ENCODE results near the gene GTF2F1. TPM values are rescaled to one million over a fixed set of nuclear protein-coding genes. Genes with fewer than 3 reads are reported as not detected.
"Not testable (repeated sequence)": the region's sequence is repeated elsewhere in the genome, so short reads cannot be mapped to it uniquely, and the experiment has no call there.

GTF2F1 gene
- total RNA-seq, 2 experiments from 2014 or later, result 75.5 to 79.8 TPM

DNA sequence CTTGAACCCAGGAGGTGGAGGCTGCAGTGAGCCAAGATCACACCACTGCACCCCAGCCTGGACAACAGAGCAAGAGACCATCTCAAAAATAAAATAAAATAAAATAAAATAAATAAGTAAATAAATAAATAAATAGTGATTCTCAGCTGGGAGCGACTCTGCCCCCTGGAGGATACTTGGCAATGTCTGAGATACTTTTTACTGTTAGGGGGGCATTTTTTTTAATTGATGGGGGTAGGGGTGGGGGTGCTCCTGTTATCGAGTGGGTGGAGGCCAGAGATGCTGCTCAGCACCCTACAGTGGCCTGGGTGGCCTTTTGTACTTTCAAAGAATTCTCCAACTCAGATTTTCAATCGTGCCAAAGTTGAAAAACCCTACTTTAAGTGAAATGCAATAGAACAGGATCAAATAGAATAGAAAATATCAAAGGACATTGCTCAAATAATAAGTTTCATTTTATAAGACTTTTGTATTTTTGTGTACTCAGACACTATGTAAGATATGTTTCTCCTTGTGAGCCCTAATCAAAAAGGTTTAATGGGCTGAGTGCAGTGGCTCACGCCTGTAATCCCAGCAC is 38.8 kb downstream of the GTF2F1 start:
- no peaks in the 10 kb centered on the region for H3K4me1 Mint-ChIP-seq
- CTCF ChIA-PET, result no interaction called here
- H3K9me3 Mint-ChIP-seq, result no peaks in the 10 kb centered on the region
- no peaks in the 10 kb centered on the region for H3K36me3 Mint-ChIP-seq (ENCODE audit: low read depth)
- no peak overlapping the region for H3K4me3 Mint-ChIP-seq
- H3K27ac Mint-ChIP-seq, result no peak overlapping the region
- H3K27me3 Mint-ChIP-seq, result no peaks in the 10 kb centered on the region
- DNase-seq, result no peak
- POLR2A ChIA-PET, result no interaction called here

DNA sequence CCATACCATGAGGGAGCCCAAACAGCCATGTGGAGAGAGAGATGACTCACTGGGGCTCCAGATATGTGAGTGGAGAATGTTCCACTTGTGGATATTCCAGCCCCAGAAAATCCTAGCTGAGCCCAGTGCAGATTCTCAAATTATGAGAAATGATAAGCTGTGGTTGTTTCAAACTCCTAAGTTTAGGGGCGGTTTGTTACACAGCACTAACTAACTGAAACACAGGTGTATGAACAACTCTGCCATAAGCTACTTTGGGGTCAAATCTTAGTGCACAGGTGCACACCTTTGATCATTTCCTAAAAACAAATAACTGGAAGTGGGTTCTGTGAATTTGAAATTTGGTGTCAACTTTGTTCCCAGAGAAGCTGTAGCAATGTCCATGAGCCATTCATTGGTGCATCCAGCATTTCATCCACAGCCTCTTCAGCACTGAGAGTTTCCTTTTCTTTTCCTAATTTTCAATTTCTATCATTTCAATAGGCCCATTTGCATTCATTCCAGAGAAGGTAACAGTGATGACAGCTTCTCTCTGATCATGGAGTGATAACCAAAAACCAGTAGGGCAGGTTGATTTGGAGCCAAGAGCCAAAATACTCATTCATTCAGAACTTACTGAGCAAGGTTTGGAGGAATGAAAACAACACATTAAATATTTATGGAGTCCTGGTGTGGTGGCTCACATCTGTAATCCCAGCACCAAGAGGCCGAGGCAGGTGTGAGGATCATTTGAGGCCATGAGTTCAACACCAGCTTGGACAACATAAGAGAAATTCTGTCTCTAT is 40.4 kb downstream of the GTF2F1 start:
- Mint-ChIP-seq H3K9me3 (no peaks in the 10 kb centered on the region), H3K4me3 (no peak overlapping the region), H3K27me3 (no peaks in the 10 kb centered on the region), H3K36me3 (ENCODE audit: low read depth) (no peaks in the 10 kb centered on the region), H3K27ac (no peak overlapping the region), H3K4me1 (no peaks in the 10 kb centered on the region)
- DNase-seq, result no peak
- CTCF ChIA-PET, result interaction anchor here (0.9 to 1.2 kb wide), 3 partner anchors 53 to 304 kb away, joined by 3 to 6 read pairs (median 3); no protein-coding TSS in a partner anchor
- POLR2A ChIA-PET, result interaction anchor here (0.8 kb wide), 1 partner anchor 20 kb away, joined by 3 read pairs; the partner anchor contains the start of gene ALKBH7

DNA sequence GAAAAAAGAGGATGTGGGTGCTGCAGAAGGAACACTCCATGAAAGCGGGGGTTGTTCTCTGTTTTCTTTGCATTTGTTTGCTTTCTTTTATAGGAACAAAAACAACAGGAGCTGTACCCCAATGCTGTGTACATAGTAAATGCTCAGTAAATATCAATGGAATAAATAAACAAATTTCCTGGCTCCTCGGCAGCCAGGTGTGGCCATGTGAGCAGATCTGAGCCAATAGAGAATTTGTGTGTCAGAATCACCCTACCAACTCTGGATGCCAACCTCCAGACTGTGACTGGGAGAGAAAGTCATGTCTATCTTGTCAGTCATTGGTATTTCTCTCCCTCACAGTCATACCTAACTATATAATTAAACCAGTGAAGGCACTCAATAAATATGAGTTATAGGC is 42.3 kb downstream of the GTF2F1 start:
- Mint-ChIP-seq H3K4me1 (no peaks in the 10 kb centered on the region), H3K36me3 (ENCODE audit: low read depth) (no peaks in the 10 kb centered on the region), H3K27ac (no peak overlapping the region), H3K9me3 (no peaks in the 10 kb centered on the region), H3K27me3 (no peaks in the 10 kb centered on the region), H3K4me3 (no peak overlapping the region)
- ChIA-PET POLR2A (no interaction called here), CTCF (no interaction called here)
- DNase-seq, result no peak

DNA sequence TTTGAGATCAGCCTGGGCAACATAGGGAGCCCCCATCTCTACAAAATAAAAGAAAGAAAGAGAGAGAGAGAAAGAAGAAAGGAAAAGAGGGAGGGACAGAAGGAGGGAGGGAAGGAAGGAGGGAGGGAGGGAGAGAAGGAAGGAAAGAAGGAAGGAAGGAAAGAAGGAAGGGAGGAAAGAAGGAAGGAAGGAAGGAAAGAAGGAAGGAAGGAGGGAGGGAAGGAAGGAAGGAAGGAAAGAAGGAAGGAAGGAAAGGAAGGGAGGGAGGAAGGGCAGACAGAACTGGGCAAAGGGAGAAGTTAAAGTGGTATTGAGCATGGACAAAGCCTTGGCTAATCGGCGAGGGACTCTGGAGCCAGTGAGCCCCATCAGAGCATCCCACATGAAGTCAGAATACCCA is 43.7 kb downstream of the GTF2F1 start:
- H3K4me3 Mint-ChIP-seq; POLR2A ChIA-PET; H3K27ac Mint-ChIP-seq; DNase-seq; H3K36me3 Mint-ChIP-seq (ENCODE audit: low read depth); CTCF ChIA-PET; H3K27me3 Mint-ChIP-seq; H3K9me3 Mint-ChIP-seq; H3K4me1 Mint-ChIP-seq: not testable (repeated sequence)

DNA sequence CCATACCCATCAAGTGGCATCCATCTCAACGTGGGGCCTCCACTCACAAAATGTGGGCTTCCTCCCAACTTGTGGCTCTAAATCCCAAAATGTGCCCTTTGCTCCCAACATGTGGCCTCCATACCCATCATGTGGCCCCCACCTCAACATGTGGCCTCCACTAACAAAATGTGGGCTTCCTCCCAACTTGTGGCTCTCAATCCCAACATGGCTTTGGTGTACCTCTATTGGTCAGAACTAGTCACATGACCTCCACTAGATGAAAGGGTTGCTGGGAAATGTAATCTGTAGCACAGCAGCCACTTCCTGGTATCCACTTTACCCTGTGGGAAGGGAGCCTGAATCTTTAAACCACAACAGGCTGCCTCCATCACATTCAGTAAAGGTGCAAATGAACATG is 49.5 kb downstream of the GTF2F1 start:
- CTCF ChIA-PET, result no interaction called here

DNA sequence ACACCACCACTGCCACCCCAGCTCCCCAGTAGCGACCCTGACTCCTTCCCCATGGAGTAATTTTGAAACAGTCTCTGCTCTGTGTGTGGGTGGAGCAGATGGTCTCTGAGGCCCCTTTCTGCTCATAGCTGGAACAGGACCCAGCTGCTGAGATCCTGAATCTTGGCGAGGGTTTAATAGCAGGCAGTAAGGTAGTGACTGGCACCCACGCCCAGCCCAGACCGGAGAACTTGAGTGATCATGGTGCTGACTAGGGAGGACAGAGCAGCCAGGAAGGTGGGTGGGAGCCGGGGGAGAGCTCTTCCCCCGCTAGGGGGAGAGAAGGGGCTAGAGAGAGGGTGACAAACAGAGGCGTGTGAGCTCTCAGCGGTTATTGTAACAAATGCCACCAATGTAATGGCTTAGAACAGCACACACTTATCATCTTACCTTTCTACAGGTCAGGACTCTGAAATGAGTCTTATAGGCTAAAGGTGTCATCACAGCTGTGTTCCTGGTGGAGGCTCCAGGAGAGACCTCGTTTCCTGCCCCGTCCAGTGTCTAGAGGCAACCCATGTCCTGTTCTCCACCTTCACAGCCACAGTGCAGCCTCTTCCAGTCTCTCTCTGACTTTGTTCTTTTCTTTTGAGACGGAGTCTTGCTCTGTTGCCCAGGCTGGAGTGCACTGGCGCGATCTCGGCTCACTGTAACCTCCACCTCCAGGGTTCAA is 52.3 kb downstream of the GTF2F1 start:
- Mint-ChIP-seq H3K4me1 (no peaks in the 10 kb centered on the region), H3K9me3 (peaks cover 4% of the 10 kb centered on the region), H3K36me3 (ENCODE audit: low read depth) (peaks cover 2% of the 10 kb centered on the region), H3K27me3 (no peaks in the 10 kb centered on the region), H3K27ac (no peak overlapping the region), H3K4me3 (no peak overlapping the region)
- ChIA-PET POLR2A (no interaction called here), CTCF (interaction anchor here (0.7 kb wide), 1 partner anchor 437 kb away, joined by 4 read pairs; no protein-coding TSS in a partner anchor)
- no peak for DNase-seq

More for the DNA sequence above, 49.5 kb downstream of the GTF2F1 start:
- no peaks in the 10 kb centered on the region for H3K4me1 Mint-ChIP-seq
- H3K36me3 Mint-ChIP-seq (ENCODE audit: low read depth), result peaks cover 2% of the 10 kb centered on the region
- H3K27me3 Mint-ChIP-seq, result no peaks in the 10 kb centered on the region
- POLR2A ChIA-PET, result no interaction called here
- H3K27ac Mint-ChIP-seq, result no peak overlapping the region
- H3K9me3 Mint-ChIP-seq, result peaks cover 4% of the 10 kb centered on the region
- no peak overlapping the region for H3K4me3 Mint-ChIP-seq
- no peak for DNase-seq

DNA sequence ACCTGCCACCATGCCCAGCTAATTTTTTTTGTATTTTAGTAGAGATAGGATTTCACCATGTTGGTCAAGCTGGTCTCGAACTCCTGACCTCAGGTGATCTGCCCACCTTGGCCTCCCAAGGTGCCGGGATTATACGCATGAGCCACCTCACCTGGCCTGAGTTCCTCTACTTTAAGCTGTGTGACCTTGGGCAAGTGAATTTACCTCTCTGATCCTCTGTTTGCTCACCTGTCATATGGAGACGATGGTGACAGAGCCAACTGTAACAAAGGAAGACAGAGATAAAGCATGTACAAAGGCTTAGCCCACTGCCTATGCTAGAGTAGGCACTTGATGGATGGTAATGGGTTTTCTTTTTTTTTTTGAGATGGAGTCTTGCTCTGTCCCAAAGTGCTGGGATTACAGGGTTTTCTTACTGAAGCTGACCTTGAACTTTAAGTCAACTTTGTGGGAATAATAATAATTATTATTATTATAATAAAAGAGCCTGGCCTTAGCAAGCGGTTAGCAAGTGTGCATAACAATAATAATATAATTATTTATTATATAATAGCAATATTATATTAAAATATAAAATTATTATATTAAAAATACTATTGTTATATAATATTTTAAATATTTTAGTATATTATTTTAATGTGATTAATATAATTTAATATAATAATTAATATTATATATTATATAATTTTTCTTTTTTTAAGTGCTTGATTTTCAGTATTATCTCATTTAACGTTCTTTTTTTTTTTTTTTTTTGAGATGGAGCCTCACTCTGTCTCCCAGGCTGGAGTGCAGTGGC is 58.3 kb downstream of the GTF2F1 start:
- H3K36me3 Mint-ChIP-seq (ENCODE audit: low read depth), result no peaks in the 10 kb centered on the region
- no peaks in the 10 kb centered on the region for H3K9me3 Mint-ChIP-seq
- H3K27me3 Mint-ChIP-seq, result no peaks in the 10 kb centered on the region
- H3K27ac Mint-ChIP-seq, result no peak overlapping the region
- POLR2A ChIA-PET, result no interaction called here
- CTCF ChIA-PET, result no interaction called here
- no peak overlapping the region for H3K4me3 Mint-ChIP-seq
- no peak for DNase-seq
- no peaks in the 10 kb centered on the region for H3K4me1 Mint-ChIP-seq

DNA sequence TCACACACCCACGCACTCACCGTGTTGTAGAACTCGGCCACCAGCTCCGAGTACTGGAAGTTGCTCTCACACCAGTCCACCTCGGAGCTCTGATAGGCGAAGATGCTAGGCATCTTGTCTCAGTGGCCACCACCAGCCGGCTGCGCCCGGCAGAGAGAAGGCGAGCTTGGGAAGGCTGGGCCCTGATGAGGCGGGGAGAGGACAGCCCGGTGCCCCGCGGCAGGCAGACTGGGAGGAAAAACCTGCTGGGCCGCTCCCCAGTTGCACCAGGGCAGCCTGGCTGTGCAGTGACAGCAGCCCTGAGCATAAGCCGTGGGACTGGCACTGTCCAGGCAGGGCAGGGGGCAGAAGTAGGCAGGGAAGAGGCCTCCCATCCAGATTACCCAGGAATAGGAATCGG is 59.5 kb downstream of the GTF2F1 start, which contains the start of gene ACER1:
Gene ACER1, minus strand, starts transcription at position 174 of the 400 bp plus-strand sequence. Its CDS starts 61 bp downstream, at position 113.
- CTCF ChIA-PET, result no interaction called here
- POLR2A ChIA-PET, result no interaction called here

More for the DNA sequence above, 59.5 kb downstream of the GTF2F1 start, which contains the start of gene ACER1:
- DNase-seq, result no peak
- no peak within 1 kb of the TSS for H3K4me3 Mint-ChIP-seq
- no peak within 1 kb of the TSS for H3K27ac Mint-ChIP-seq
- no peaks in the 10 kb centered on the region for H3K36me3 Mint-ChIP-seq (ENCODE audit: low read depth)
- no peaks in the 10 kb centered on the region for H3K27me3 Mint-ChIP-seq
- H3K9me3 Mint-ChIP-seq, result no peaks in the 10 kb centered on the region
- H3K4me1 Mint-ChIP-seq, result no peaks in the 10 kb centered on the region

Other genes with a start within 250 kb of the GTF2F1 start
- 10 to 100 TPM; 35.6 to 37.2 TPM for gene MLLT1, start 113.2 kb downstream of the GTF2F1 start, total RNA-seq
- under 1 TPM; 0.15 to 0.30 TPM for gene ACER1, start 59.6 kb downstream of the GTF2F1 start, total RNA-seq
- gene CLPP, start 31.6 kb downstream of the GTF2F1 start, total RNA-seq, result 100 to 1,000 TPM; 136 to 147 TPM
- 10 to 100 TPM; 52.0 to 52.5 TPM for gene ALKBH7, start 20.4 kb downstream of the GTF2F1 start, total RNA-seq
- 1 to 10 TPM; 2.3 to 2.7 TPM for gene PSPN, start 17.2 kb downstream of the GTF2F1 start, total RNA-seq
- 100 to 1,000 TPM; 246 to 250 TPM for gene KHSRP, start 31.6 kb upstream of the GTF2F1 start, total RNA-seq
- not detected for gene SLC25A41, start 40.6 kb upstream of the GTF2F1 start, total RNA-seq
- 10 to 100 TPM; 30.0 to 35.7 TPM for gene SLC25A23, start 66.6 kb upstream of the GTF2F1 start, total RNA-seq
- gene CRB3, start 71.1 kb upstream of the GTF2F1 start, total RNA-seq, result under 1 TPM; 0.63 to 0.93 TPM
- gene DENND1C, start 88.6 kb upstream of the GTF2F1 start, total RNA-seq, result 100 to 1,000 TPM in 1 of 2 experiments, 10 to 100 TPM in 1; 97.2 to 101 TPM
- gene TUBB4A, start 109.1 kb upstream of the GTF2F1 start, total RNA-seq, result 1 to 10 TPM; 2.5 to 3.0 TPM
- gene TNFSF9, start 137.9 kb upstream of the GTF2F1 start, total RNA-seq, result 1 to 10 TPM; 5.7 to 5.8 TPM
- 10 to 100 TPM; 64.1 to 64.4 TPM for gene CD70, start 198.0 kb upstream of the GTF2F1 start, total RNA-seq